Neural progenitor cell (in vitro differentiated cells): ENCODE results near the gene LATS2.

ENCODE experiments used
- EZH2 ChIP-seq: fragments of 200-600 bp; sonication (generic); IDR thresholded peaks from 2 replicates; pipeline ENCODE4 v1.6.1; 2017; ENCODE audit warnings: antibody characterized with exemption, mild to moderate bottlenecking, moderate library complexity
- EZH2phosphoT487 ChIP-seq: fragments of 200-600 bp; sonication (generic); IDR thresholded peaks from 2 replicates; pipeline ENCODE4 v1.6.1; 2017; ENCODE audit warnings: antibody characterized with exemption
- TF ChIP-seq, protein P1 (sequence below): fragments of 200-600 bp; sonication (generic); IDR thresholded peaks from 2 replicates; pipeline ENCODE4 v1.5.1; 2017; ENCODE audit warnings: antibody characterized with exemption, mild to moderate bottlenecking

DNA sequence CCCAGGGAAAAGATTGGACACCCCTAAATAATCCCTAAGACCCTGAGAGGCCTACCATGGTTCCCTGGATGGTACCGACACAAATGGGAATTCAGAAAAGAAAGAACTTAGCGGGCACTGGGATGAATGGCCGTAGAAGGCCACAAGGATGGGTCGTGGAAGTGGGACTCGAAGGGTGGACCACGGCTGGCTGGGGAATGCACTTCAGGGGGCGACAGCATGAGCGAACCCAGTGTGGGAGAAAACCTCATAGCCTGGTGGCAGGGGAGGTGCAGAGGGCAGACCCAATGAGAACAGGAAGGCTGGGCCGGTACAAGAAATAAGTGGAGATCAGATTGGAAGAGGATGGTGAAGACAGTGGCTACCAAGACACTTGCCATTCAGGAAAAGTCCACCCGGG lies 28.7 kb downstream of the LATS2 start:
- TF ChIP-seq, protein P1, sequence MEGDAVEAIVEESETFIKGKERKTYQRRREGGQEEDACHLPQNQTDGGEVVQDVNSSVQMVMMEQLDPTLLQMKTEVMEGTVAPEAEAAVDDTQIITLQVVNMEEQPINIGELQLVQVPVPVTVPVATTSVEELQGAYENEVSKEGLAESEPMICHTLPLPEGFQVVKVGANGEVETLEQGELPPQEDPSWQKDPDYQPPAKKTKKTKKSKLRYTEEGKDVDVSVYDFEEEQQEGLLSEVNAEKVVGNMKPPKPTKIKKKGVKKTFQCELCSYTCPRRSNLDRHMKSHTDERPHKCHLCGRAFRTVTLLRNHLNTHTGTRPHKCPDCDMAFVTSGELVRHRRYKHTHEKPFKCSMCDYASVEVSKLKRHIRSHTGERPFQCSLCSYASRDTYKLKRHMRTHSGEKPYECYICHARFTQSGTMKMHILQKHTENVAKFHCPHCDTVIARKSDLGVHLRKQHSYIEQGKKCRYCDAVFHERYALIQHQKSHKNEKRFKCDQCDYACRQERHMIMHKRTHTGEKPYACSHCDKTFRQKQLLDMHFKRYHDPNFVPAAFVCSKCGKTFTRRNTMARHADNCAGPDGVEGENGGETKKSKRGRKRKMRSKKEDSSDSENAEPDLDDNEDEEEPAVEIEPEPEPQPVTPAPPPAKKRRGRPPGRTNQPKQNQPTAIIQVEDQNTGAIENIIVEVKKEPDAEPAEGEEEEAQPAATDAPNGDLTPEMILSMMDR = no peak
- TF ChIP-seq EZH2phosphoT487 (no peak), EZH2 (no peak)
